ENCODE data around the gene PCSK5. TPM values are rescaled to one million over a fixed set of nuclear protein-coding genes. Genes with fewer than 3 reads are reported as not detected.

The PCSK5 gene
- total RNA-seq, 6 experiments from 2014 or later: 1.4 to 5.8 (median 3.5) TPM

DNA sequence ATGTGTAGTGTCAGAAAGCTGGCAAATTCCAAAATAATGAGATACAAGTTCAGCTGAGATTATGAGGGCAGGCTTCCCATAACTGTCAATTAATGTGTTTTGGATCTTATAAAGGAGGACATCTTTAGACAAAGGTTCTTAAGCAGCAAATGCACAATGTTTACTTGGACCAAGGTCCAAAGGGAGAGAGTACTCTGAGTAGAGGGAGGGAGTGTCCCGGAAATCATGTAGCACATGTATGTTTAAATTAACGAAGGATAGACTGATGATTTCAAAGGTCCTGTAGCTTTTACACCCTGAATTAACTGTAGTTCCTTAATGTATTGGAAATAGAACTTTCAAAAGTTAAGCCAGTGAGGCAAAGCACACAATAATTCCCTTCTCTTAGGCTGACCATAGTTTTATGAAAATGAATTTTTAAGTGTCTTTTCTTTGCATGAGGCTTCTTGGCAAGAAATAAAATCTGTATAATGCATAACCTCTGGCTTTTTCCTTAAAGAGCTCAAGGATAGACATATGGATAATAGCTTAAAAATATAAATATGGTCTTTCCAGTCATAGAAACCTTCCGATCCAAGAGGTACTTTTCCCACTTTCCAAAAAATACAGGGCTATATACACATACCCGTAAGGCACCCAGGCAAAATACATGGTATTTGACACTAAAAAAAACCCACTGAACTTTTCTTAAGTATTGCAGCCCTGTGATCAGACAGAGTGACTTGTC, 93.0 kb downstream of the PCSK5 start:
- ATAC-seq (no peak), DNase-seq (no peak)
- intact Hi-C loops (cut with DNase I): no loop called here
- Histone ChIP-seq H3K4me3 (no peak overlapping the region), H3K9me3 (no peaks in the 10 kb centered on the region), H3K27ac (no peak overlapping the region), H3K4me1 (no peaks in the 10 kb centered on the region), H3K27me3 (no peaks in the 10 kb centered on the region), H3K36me3 (no peaks in the 10 kb centered on the region)
- WGBS (ENCODE audit: insufficient coverage, low coverage, low lambda C conversion rate, missing lambda C conversion rate): 89% methylated on average over 4 of the region's 4 CpGs
- TF ChIP-seq, protein P1, sequence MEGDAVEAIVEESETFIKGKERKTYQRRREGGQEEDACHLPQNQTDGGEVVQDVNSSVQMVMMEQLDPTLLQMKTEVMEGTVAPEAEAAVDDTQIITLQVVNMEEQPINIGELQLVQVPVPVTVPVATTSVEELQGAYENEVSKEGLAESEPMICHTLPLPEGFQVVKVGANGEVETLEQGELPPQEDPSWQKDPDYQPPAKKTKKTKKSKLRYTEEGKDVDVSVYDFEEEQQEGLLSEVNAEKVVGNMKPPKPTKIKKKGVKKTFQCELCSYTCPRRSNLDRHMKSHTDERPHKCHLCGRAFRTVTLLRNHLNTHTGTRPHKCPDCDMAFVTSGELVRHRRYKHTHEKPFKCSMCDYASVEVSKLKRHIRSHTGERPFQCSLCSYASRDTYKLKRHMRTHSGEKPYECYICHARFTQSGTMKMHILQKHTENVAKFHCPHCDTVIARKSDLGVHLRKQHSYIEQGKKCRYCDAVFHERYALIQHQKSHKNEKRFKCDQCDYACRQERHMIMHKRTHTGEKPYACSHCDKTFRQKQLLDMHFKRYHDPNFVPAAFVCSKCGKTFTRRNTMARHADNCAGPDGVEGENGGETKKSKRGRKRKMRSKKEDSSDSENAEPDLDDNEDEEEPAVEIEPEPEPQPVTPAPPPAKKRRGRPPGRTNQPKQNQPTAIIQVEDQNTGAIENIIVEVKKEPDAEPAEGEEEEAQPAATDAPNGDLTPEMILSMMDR (IDR thresholded peaks at IDR 0.05): no peak
- no peak for TF ChIP-seq POLR2A (IDR thresholded peaks at IDR 0.05)

DNA sequence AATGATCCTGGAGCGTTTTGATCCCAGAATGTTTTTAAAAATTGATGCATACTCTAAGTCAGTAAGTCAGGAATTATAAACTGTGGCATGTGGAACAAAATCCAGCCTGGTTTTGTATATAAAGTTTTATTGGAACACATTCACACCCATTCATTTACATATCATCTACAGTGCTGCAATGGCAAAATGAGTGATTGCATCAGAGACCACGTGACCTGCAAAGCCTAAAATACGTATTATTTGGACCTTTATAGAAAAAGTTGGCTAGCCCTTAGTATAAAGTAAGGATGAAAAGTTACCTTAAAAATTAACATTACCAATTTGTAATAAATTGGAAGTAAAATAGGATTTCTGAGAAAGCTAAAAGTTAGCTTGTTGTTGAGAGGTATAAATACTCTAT, 95.0 kb downstream of the PCSK5 start:
- ATAC-seq: no peak
- H3K27ac ChIP-seq: no peak overlapping the region
- no peaks in the 10 kb centered on the region for H3K27me3 ChIP-seq
- no peaks in the 10 kb centered on the region for H3K4me1 ChIP-seq
- H3K36me3 ChIP-seq: no peaks in the 10 kb centered on the region
- no peak for TF ChIP-seq POLR2A (IDR thresholded peaks at IDR 0.05)
- TF ChIP-seq, protein P1 (IDR thresholded peaks at IDR 0.05): no peak
- DNase-seq: no peak
- 62% methylated on average over 3 of the region's 3 CpGs for WGBS (ENCODE audit: insufficient coverage, low coverage, low lambda C conversion rate, missing lambda C conversion rate)
- no peaks in the 10 kb centered on the region for H3K9me3 ChIP-seq
- intact Hi-C loops (cut with DNase I): no loop called here
- no peak overlapping the region for H3K4me3 ChIP-seq

DNA sequence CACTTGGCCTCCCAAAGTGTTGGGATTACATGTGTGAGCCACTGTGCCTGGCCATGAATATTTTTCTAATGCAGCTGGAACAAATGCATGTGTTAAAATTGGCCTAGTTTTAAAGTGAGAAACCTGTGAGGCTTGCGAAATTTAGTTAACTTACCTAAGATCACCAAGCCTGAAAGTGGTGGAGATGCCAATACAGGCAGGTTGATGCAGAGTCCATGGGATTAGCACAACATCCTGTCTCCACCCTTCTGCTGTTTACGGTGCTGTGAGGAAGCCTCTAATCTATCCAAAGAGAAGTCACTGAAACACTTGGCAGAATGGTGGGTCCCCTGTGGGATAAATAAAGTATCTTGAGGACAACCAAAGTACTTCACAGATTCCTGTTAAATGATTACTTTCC, 98.2 kb downstream of the PCSK5 start:
- DNase-seq: no peak
- 25% methylated on average over 1 of the region's 2 CpGs for WGBS (ENCODE audit: insufficient coverage, low coverage, low lambda C conversion rate, missing lambda C conversion rate)
- ATAC-seq: peak in 2 of 4 donors; percentile 28 to 36
- no peak overlapping the region for H3K27ac ChIP-seq
- H3K4me1 ChIP-seq: no peaks in the 10 kb centered on the region
- TF ChIP-seq POLR2A (IDR thresholded peaks at IDR 0.05): no peak
- TF ChIP-seq, protein P1 (IDR thresholded peaks at IDR 0.05): no peak
- no peaks in the 10 kb centered on the region for H3K36me3 ChIP-seq
- H3K4me3 ChIP-seq: no peak overlapping the region
- H3K27me3 ChIP-seq: no peaks in the 10 kb centered on the region
- intact Hi-C loops (cut with DNase I): no loop called here
- H3K9me3 ChIP-seq: no peaks in the 10 kb centered on the region

DNA sequence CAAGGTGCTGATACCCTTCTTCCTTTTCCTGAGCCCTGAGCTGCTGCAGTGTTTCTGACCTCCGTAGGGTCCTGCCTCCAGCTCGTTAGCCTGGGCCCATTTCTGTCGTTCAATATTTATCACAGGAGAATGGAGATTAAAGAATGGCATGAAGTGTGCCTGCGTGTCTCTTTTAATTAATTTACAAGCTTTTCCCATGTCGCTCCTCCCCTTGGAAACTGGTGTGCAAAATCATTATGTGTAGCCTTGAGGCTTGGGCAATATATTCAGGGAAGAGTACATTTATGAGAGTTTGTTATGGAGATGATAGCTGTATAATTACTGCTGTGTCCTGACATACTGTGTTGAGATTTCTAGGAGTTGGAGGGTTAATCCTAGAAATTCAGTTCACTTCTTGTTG, 99.7 kb downstream of the PCSK5 start:
- ATAC-seq: no peak
- no peak overlapping the region for H3K27ac ChIP-seq
- no peak overlapping the region for H3K4me3 ChIP-seq
- H3K4me1 ChIP-seq: no peaks in the 10 kb centered on the region
- no peaks in the 10 kb centered on the region for H3K9me3 ChIP-seq
- H3K36me3 ChIP-seq: no peaks in the 10 kb centered on the region
- no peaks in the 10 kb centered on the region for H3K27me3 ChIP-seq
- TF ChIP-seq, protein P1 (IDR thresholded peaks at IDR 0.05): no peak
- TF ChIP-seq POLR2A (IDR thresholded peaks at IDR 0.05): no peak
- WGBS (ENCODE audit: insufficient coverage, low coverage, low lambda C conversion rate, missing lambda C conversion rate): 85% methylated on average over 5 of the region's 5 CpGs
- intact Hi-C loops (cut with DNase I): no loop called here
- DNase-seq: no peak

Data from right lobe of liver (tissue), 6 donors.